OCI-M2 (cell line): ENCODE results near the gene CAPN8.

Source experiments
- DNase-seq: peaks from one replicate; lab custom pipeline; 2025; ENCODE audit not compliant: unreplicated experiment; lab: John Stamatoyannopoulos, UW

The CAPN8 gene

DNA sequence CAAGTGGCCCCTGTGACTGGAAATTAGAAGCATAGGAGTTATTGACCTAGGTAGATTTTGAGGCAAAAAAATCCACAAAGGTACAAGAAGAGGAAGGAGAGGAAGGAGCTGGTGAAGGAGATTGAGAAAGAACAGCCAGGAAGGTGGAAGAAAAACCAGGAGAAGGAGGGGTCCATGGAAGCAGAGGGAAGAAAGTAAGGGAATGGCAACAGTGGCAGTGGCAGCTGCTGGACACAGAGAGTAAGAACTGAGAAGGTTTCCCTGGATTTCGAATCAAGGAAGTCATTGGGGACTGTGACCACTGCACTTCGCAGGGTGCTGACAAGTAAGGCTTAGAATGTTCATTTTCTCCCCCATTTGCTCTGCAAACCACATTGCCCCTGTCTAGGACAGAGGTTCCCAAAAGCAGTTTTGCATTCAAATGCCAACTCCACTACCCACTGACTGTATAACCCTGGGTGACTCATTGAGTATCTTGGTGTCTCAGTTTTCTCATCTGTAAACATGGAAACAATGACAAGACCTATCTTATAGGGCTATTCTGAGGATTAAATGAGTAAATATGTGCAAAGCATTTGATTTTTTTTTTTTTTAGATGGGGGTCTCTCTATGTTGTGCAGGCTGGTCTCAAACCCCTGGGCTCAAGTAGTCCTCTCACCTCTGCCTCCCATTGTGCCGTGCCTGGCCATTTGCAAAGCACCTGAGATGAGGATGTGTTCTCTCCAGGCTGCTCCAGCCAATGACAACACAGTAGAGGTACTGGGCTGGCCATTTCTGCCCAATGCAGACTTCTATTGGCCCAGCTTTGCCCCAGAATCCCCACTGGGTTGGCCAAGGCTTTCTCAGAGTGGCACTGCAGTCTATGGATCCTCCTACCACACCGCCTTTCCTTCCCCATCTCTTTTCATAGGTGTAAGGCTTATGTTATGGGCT lies 37.5 kb upstream of the CAPN8 start:
- DNase-seq = no peak

DNA sequence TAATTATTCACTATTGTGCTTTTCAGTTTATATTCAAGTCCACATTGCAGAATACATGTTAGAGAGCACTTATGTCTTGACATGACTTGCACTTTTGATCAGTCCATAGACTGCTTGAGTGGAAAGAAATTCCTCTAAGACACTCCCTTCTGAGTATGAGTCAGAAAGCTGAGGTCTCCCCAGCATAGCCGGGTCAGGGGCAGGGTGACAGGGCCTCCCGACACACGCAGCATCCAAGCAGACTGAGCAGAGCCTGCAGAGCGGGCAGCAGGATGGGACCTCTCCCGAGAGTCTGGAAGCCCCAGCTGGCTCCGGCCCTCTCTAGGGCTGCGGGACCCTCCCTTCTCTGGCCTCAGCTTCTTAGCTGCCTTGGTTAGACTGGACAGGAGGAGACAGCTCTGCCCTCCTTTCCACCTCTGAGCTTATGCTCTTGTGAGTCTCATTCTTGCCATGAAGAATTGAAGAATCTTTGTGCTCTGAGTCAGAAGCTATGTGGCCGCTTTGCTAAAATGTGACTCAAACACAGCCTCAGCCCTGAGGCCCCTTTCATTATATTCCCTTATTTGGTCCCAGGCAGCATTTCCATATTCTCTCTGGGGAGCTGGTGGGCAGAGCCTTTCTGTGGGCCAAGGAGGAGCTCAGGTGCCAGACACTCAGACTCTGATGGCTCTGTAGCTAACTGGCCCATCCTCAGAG lies 35.6 kb upstream of the CAPN8 start:
- DNase-seq = no peak

DNA sequence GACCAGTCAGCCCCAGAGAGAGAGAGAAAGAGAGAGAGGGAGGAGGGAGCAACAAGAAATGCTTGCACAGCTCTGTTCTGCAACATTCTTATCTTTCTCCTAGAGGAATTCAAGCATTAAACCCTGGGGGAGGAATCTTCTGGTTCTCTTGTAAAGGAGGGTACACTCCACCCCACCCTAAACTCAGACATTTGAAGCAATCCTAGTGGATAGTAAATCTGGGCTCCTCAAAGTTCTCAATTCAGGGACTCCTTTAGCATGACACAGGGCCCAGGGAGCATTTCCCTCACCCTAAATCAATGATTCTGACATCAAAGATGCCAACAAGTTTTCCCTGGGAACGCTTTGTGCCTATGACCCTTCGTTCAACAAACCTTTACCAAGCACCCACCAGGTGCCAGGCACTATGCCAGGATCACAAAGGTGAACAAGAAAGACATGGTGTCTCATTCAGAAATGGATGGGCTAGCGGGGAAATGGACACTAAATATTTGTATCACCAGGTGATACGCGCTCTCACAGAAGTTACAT lies 35.0 kb upstream of the CAPN8 start:
- DNase-seq = no peak

DNA sequence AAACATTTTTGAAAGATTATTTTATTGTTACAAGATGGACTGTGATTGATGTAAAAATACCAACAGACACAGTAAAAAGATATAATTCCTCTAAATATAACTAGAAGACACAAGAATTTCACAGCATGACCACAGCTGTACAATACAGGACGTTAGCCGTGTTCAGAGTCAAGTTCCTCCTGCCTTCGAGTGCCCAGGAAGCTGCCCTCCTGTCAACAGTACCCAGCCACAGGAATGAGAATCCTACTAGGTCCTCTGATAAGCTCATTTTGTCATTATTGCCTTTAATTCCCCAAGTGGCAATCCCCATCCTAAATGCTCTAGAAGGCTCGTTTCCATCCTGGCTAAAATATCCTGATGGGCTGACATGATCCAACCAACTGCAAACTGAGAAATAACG lies 30.4 kb upstream of the CAPN8 start:
- no peak for DNase-seq

DNA sequence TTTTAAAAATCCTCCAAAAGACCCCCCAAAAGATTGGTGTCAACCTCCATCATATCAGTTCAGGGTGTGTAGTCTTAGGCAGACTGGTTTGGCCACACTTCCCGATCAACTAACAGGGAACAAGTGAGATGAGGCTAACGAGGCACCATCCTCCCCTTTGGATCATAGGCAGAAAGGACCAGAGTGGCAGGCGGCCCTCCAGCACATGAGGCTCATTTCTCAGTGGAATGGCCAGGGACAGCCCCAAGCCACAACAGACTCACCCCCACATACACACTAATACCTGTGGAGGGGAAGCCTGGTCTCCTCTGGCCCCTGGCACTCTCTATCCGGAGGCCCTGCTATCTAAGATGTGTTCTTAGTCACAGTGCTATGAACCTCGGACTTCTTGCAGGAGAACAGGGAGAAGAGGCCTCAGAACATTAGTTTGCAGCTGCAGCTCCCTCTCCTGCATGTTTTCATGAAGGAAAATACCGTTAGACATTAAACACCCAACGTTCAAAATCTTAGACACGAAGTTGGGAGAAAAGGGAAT lies 29.6 kb upstream of the CAPN8 start:
- no peak for DNase-seq

DNA sequence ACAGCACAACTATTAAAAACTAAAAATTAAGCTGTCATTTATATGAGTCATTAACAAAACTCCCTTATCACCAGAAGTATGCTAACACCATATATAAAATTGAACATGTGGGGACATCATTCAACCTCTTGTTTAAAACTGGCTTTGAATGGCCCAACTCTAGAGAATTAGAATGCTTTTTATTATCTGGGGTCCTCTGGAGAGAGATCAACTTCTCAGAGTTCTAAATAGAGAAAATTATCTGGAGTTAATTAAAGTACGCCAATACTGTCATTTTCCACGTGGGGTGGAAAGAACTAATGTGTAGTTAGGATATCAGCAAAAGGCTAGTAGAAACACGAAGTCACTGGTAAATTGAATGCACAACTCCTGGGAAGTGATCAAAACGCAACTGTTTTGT lies 25.6 kb upstream of the CAPN8 start:
- DNase-seq = no peak

DNA sequence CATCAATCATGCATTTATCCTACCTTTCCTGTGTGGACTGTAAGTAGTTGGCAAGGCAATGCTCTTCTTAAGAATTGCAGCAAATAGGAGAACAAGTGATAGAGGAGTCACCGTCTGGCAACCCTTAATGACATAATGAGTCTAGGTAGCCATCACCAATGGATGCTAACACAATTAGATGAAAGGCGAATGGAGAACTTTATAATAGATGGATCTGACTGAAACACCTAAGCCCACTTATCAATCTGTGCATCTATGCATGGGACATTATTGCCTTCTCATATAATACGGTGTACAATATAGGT lies 18.9 kb upstream of the CAPN8 start:
- DNase-seq = no peak

DNA sequence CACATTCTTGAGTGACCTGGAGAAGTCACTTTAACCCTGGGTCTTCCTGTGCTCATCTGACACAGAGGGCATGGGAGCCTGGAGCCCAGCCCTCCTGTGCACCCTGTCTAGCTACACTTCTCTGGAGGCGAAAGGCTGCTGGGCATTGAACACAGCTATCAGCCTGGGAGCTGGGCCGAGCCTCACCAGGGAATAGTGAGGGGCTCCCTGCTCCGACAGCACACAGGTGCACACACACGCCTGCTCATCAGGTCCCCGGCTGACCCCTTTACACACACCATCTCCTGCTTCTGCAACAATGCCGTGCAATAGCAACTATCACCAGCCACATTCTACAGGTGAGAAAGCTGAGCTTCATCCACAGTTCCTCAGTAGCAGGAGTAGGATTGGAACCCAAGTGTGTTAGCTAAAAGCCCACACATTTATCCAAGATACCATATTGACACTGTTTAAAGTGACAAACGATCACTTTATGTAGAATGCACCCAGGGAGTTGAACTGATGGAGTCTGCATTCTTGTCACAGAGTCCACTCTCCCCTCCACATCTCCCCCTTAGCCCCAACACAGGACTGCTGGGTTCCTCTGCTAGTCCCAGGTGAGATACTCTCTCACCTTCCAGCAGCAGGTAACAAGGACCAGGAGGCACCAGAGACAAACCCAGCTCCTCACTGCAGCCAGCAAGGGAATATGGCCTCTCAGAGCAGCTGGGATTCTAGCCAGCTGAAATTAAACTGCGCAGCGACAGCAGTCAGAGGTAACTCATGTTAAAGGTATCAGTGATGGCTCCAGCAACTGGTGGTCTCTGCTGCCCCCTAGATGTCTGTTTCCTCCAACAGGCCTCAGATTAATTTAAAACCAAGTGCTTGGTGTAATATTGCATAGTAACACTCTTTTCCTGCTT lies 18.3 kb upstream of the CAPN8 start:
- no peak for DNase-seq

DNA sequence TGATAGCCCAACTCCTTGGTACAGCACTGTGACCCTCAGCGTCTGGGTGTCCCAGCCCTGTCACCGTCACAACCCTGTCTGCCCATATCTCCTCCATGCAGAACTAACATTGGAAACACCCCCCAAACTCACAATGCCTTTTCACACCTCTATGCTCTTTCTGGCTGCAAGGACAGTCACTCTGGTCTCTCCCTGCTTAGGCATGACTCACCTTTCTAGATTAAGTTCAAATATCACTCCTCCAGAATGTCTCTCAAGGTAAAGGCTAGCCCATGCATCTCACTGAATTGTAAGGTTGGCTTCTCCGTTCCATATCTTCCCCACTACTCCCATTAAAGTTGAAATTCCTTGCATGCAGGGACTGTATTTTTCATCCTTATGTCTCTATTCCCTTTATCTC lies 17.0 kb upstream of the CAPN8 start:
- DNase-seq = no peak

DNA sequence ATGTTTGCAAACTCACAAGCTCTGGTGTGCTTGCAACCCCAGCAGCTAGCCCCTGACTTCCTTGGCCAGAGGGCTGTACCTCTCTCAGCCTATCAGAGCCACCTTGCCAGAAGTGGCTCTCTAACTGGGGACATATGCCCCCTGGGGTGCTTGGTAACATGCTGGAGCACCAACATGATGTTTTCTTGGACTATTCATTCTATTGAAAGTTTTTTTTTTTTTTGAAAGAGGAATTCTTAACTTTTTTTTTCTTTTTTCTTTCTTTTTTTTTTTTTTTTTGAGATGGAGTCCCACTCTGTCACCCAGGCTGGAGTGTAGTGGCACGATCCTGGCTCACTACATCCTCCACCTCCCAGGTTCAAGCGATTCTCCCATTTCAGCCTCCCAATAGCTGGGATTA lies 14.7 kb upstream of the CAPN8 start:
- no peak for DNase-seq

DNA sequence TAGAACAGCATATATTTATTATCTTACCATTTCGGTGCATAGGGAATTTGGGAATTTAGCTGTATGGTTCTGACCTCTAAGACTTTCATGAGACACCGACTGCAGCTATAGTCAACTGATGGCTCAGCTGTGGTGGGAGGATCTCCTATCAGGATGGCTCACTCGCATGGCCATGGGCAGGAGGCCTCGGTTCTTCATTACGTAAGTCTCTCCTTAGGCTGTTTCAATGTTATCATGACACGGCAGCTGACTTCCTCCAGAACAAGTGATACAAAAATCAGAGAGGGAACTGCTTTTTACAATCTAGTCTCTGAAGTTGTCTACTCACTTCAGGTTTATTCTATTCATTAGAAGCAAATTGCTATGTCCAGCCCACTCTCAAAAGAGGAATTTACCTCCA lies 13.3 kb upstream of the CAPN8 start:
- no peak for DNase-seq

DNA sequence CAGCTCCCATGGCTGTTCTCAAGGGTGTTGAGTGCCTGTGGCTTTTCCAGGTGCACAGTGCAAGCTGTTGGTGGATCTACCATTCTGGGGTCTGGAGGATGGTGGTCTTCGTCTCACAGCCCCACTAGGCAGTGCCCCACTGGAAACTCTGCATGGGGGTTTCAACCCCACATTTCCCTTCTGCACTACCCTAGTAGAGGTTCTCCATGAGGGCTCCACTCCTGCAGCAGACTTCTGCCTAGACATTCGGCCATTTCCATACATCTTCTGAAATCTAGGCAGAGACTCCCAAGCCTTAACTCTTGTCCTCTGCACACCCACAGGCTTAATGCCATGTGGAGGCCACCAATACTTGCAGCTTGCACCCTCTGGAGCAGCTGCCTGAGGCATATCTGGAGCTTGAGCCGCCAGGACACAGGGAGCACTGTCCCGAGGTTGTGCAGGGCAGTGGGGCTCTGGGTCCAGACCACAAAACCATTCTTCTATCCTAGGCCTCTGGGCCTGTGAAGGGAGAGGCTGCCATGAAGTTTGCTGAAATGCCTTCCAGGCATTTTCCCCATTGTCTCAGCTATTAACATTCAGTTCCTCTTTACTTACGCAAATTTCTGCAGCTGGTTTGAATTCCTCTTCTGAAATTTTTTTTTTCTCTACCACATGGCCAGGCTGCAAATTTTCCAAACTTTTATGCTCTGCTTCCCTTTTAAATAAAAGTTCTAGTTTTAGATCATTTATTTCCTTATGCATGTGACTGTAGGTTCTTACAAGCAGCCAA lies 8.8 kb upstream of the CAPN8 start:
- no peak for DNase-seq

DNA sequence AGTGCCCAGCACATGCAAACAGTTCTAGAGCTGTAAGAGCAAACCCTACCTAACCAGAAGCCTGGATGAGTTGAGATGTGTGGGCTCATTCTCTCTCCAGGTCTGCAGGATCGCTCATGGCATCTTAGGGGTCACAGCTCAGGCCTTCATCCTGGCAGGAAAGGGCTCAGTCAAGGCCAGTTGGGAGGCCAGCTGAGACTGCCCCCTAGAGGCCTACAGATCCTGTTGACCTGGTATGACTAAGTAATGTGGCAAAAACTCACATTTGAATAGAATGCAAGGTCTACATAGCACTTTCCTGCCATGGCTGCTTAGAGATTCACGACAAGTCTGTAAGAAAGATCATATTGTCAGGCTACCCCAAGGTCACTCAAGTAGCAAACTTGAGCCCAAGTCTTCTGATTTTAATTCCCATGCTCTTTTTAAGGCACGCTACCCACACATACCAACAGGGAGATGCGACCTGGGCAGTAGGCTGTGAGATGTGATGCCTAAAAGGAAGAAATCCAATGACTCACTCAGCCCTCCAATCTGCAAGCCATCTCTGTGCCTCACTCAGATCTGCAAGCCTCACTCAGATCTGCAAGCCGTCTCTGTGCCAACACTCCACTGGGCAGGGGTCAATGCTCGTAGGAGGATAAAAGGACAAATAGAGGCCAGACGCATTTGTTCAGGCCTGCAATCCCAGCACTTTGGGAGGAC lies 5.1 kb upstream of the CAPN8 start:
- no peak for DNase-seq

DNA sequence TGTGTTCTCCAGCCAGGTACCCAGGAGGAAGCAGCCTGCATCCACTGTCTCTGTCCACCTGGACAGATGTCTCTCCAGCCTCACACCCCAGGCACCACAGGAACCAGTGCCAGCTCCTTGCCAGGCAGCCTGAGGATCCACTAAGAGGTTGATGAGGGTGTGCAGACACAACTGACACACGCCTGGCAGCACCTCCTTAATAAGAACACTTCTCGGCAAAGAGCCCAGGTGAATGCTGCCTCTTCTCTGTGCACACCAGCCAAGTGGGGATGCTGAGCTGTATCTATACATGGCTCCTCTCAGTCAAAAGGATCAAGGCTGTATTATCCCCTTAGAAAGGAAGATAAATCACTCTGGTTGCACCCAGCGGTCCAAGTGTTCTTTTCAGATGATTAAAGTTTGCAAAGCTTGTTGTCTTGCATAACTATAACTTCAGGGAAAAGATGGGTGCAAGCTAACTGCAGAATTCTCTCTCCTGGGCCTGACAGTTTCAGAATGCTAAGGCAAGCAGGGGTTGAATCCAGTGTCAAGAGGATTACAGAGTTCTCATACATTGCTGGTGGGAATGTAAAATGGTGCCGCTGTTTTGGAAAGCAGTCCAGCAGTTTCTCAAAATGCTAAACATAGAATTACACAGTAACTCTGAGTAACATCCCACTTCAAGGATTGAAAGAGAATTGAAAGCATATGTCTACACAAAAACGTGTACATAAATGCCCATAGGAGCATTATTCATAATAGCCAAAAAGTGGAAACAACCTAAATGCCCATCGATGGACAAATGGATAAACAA lies 3.7 kb upstream of the CAPN8 start:
- no peak for DNase-seq

DNA sequence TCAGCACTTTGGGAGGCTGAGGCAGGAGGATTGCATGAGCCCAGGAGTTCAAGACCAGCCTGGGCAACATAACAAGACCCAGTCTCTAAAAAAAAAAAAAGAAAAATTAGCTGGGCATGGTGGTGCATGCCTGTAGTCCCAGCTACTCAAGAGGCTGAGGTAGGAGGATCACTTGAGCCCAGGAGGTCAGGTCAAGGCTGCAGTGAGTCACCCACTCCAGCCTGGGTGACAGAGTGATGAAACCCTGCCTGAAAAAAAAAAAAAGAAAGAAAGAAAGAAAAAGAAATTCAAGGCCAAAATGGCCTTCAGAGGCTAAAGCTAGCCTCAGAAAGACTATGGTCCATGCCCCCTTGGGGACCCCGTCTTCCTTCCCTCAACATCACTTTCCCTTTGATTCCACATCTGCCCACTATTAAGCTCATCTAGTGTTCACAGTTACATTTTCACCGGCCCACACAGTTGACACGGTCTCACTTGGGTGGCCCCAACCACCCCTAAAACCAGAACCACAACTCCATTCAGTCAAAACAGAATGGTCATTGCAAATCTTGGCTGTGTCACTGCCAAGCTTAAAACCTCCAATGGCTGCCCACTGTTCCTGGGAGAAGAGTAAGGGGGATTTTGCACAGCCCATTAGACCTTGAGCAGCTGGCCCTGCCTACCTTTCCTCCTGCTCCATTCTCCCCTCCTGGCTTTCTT lies 2.1 kb upstream of the CAPN8 start:
- DNase-seq = no peak

DNA sequence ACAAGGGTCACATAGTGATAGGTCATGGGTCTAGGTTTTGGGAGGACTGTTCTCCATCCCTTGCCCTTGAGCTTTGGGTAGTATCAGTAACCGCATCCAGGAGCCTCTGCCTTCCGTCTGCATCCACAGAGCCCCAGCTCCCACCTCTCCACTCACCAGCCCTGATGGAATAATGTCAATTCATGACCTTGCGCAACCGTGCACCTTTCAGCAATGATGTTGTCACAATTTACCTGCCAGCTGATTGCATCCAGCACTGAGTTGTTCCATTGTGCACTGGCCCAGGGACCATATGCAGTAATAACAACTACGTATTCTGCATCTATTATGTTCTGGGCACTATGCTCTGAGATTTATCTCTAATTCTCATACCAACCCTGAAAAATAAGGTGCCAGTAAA lies 1.4 kb downstream of the CAPN8 start:
- DNase-seq = no peak

DNA sequence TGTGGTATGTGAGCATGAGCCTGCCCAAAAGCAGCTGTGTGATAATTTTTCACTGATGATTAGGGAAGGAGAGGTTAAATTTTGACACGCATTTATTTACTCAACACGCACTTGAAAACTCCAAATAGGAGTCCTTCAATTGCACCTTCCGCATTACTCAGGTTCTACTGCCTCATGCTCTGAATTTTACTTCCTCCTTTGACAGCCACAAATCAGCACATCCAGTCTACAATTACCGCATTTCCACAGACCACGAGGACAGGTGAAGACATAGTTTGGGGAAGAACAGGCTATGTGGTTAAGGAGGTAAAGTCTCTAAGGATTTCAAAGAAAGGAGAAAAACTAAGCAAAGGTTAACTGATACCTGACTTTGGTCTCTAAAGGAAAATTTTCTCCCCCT lies 2.6 kb downstream of the CAPN8 start:
- no peak for DNase-seq

DNA sequence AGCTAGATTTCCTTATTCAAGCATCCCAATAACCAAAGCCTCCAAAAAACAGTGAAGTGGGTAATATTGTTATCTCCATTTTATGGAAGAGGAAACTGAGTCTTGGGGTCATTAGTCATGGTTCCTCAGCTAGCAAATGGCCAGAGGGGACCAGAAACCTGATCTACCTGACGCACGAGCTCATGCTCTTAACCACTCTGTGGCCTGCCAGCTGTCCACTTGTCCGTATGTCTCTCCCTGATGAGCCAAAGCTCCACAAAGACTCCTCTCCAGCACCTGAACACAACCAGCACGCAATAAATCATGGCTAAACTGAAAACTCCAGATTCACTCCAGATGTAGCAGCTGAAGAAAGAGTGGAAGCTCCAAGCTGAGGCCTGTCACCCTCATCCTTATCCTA lies 5.8 kb downstream of the CAPN8 start:
- no peak for DNase-seq
